Body of pancreas (tissue), 4 donors: ENCODE measurements around the gene SYT15.

Experiments used
- CTCF ChIP-seq, 7 experiments: fragments of 450-650 bp in 4 of 7; fragments of 200-600 bp in 3 of 7; sonication (generic) in 3 of 7; IDR thresholded peaks; one replicate each; pipeline ENCODE4 v1.5.1; 2016 to 2019; ENCODE audit warnings: antibody characterized with exemption in 7 of 7
- POLR2A ChIP-seq, 3 donors: fragments of 450-650 bp; IDR thresholded peaks; one replicate each; pipeline ENCODE4 v1.6.1; 2016; ENCODE audit warnings: antibody characterized with exemption in 3 of 3, mild to moderate bottlenecking in 2 of 3

GRCh38 chr10:46536781-46537180 lies 42.1 kb upstream of the SYT15 start:
- TF ChIP-seq CTCF (IDR thresholded peaks at IDR 0.05), result no peak
- no peak for TF ChIP-seq POLR2A (IDR thresholded peaks at IDR 0.05)
